Gastrocnemius medialis (tissue), 4 donors: ENCODE results near the gene ANKRD34B.

Experiments
- CTCF ChIP-seq, 5 experiments: fragments of 450-650 bp in 3 of 5; fragments of 200-600 bp in 2 of 5; sonication (generic) in 2 of 5; IDR thresholded peaks in 4 of 5; conservative IDR thresholded peaks in 1 of 5; 1 replicate in 4 of 5; 2 replicates in 1 of 5; pipeline ENCODE4 v1.5.1; 2016 to 2019; ENCODE audit warnings: antibody characterized with exemption in 5 of 5, mild to moderate bottlenecking in 3 of 5, moderate library complexity in 3 of 5
- POLR2A ChIP-seq, 2 donors: fragments of 450-650 bp; IDR thresholded peaks; one replicate each; pipeline ENCODE4 v1.6.1; 2017; ENCODE audit warnings: antibody characterized with exemption in 2 of 2, mild to moderate bottlenecking in 2 of 2, moderate library complexity in 2 of 2

- TF ChIP-seq CTCF (IDR thresholded peaks at IDR 0.05 in 4 of 5, conservative IDR thresholded peaks at IDR 0.05 in 1 of 5) (no peak), POLR2A (IDR thresholded peaks at IDR 0.05) (no peak)
Measured at GRCh38 chr5:80590766-80591165, 20.7 kb upstream of the ANKRD34B start.
